SU-DHL-6 (cell line): ENCODE data around the gene CLTC.
A peak's percentile ranks its signal among the peaks of the same experiment; 100 is the strongest.

Experiments used
- H2AFZ ChIP-seq: fragments of 200-600 bp; sonication (generic); 2 replicates; pipeline ENCODE4 v1.6.1; 2014; ENCODE audit warnings: low read depth, mild to moderate bottlenecking, moderate library complexity, mixed read lengths, antibody characterized with exemption, low read length; ENCODE audit not compliant: severe bottlenecking
- H3F3A ChIP-seq: fragments of 200-600 bp; shearing (Covaris generic); 2 replicates; pipeline ENCODE4 v1.6.0; 2016; ENCODE audit warnings: antibody characterized with exemption, mild to moderate bottlenecking; ENCODE audit not compliant: insufficient read depth
- H3K27ac ChIP-seq: fragments of 200-600 bp; sonication (generic); 2 replicates; pipeline ENCODE4 v1.5.1; 2016; ENCODE audit warnings: low read depth, mild to moderate bottlenecking, low read length, moderate library complexity, mixed read lengths
- H3K27me3 ChIP-seq: fragments of 200-600 bp; sonication (generic), shearing (Covaris generic); 2 replicates; pipeline ENCODE4 v1.6.0; 2014; ENCODE audit warnings: mild to moderate bottlenecking, low read length
- H3K36me3 ChIP-seq: fragments of 200-600 bp; sonication (generic); 2 replicates; pipeline ENCODE4 v1.6.1; 2014; ENCODE audit warnings: mild to moderate bottlenecking, low read length, mixed read lengths
- H3K4me2 ChIP-seq: fragments of 300-600, 200-600 bp; shearing (Covaris generic), sonication (generic); 2 replicates; pipeline ENCODE4 v1.6.0; 2014; ENCODE audit warnings: low read length, low read depth, mild to moderate bottlenecking; ENCODE audit not compliant: poor library complexity, severe bottlenecking
- H3K4me3 ChIP-seq: fragments of 200-600 bp; sonication (generic); 2 replicates; pipeline ENCODE4 v1.5.1; 2014; ENCODE audit warnings: antibody characterized with exemption, low read length, mild to moderate bottlenecking, mixed read lengths; ENCODE audit not compliant: insufficient read depth, poor library complexity, severe bottlenecking
- H3K79me2 ChIP-seq: fragments of 200-600 bp; sonication (generic); 2 replicates; pipeline ENCODE4 v1.6.1; 2014; ENCODE audit warnings: mild to moderate bottlenecking, low read length, moderate library complexity; ENCODE audit not compliant: insufficient read depth
- H3K9ac ChIP-seq: fragments of 200-600 bp; sonication (generic); 2 replicates; pipeline ENCODE4 v1.7.0; 2014; ENCODE audit warnings: mild to moderate bottlenecking, low read length
- H3K9me2 ChIP-seq: fragments of 200-600 bp; sonication (generic); replicated peaks from 2 replicates; pipeline ENCODE4 v1.6.1; 2014; ENCODE audit warnings: low read length; ENCODE audit not compliant: insufficient read depth
- H3K9me3 ChIP-seq: fragments of 200-600 bp; sonication (generic); 2 replicates; pipeline ENCODE4 v1.6.1; 2014; ENCODE audit warnings: low read length, mixed read lengths; ENCODE audit not compliant: insufficient read depth
- H4K20me1 ChIP-seq: fragments of 200-600 bp; sonication (generic); 2 replicates; pipeline ENCODE4 v1.6.1; 2014; ENCODE audit warnings: low read depth, mild to moderate bottlenecking, antibody characterized with exemption, low read length, moderate library complexity, mixed read lengths
- CTCF ChIP-seq: fragments of 200-600 bp; sonication (generic); IDR thresholded peaks from one replicate; pipeline ENCODE4 v1.5.1; 2017; ENCODE audit warnings: antibody characterized with exemption, mild to moderate bottlenecking, low read length, moderate library complexity; ENCODE audit not compliant: insufficient read depth, poor library complexity, severe bottlenecking
- EZH2phosphoT487 ChIP-seq: fragments of 200-600 bp; sonication (generic), shearing (Covaris generic); conservative IDR thresholded peaks from 2 replicates; pipeline ENCODE4 v1.6.1; 2018; ENCODE audit warnings: mild to moderate bottlenecking, antibody characterized with exemption, low read length, moderate library complexity, mixed read lengths

Gene CLTC

GRCh38 chr17:59627274-59627673 is 7.6 kb downstream of the CLTC start:
- Histone ChIP-seq H3K9me2 (no peaks in the 10 kb centered on the region), H3K4me3 (no peak overlapping the region), H3K9ac (no peak overlapping the region), H3K79me2 (peaks cover 100% of the 10 kb centered on the region), H2AFZ (no peak overlapping the region), H4K20me1 (peaks cover 55% of the 10 kb centered on the region), H3K4me2 (peak overlapping the region; percentile 9), H3K27ac (peak overlapping the region; percentile 3; the same call in 1 of the 2 replicates), H3K9me3 (no peaks in the 10 kb centered on the region), H3F3A (peaks cover 16% of the 10 kb centered on the region; the same call in 1 of the 2 replicates), H3K36me3 (peaks cover 15% of the 10 kb centered on the region), H3K27me3 (no peaks in the 10 kb centered on the region)
- no peak for TF ChIP-seq EZH2phosphoT487
- no peak for TF ChIP-seq CTCF

- H3K27me3 ChIP-seq, result no peaks in the 10 kb centered on the region
- no peaks in the 10 kb centered on the region for H3K9me3 ChIP-seq
- H3K9me2 ChIP-seq, result no peaks in the 10 kb centered on the region
- peaks cover 13% of the 10 kb centered on the region; the same call in 1 of the 2 replicates for H3F3A ChIP-seq
- H3K4me3 ChIP-seq, result no peak overlapping the region
- H3K4me2 ChIP-seq, result peak overlapping the region; percentile 9
- H2AFZ ChIP-seq, result no peak overlapping the region
- peaks cover 100% of the 10 kb centered on the region for H3K79me2 ChIP-seq
- TF ChIP-seq CTCF (no peak), EZH2phosphoT487 (no peak)
- H4K20me1 ChIP-seq, result peaks cover 52% of the 10 kb centered on the region
- peak overlapping the region; percentile 3; the same call in 1 of the 2 replicates for H3K27ac ChIP-seq
- peaks cover 15% of the 10 kb centered on the region for H3K36me3 ChIP-seq
- H3K9ac ChIP-seq, result no peak overlapping the region
Measured at GRCh38 chr17:59627770-59628171, 8.1 kb downstream of the CLTC start.

- no peaks in the 10 kb centered on the region for H3K9me2 ChIP-seq
- no peaks in the 10 kb centered on the region for H3K9me3 ChIP-seq
- no peaks in the 10 kb centered on the region for H3K27me3 ChIP-seq
- no peak overlapping the region for H3K4me2 ChIP-seq
- TF ChIP-seq CTCF (no peak), EZH2phosphoT487 (no peak)
- H3K4me3 ChIP-seq, result no peak overlapping the region
- peaks cover 42% of the 10 kb centered on the region for H4K20me1 ChIP-seq
- H3K27ac ChIP-seq, result no peak overlapping the region
- 0 out of 2 replicates have a peak, but pooled peaks cover 8% of the 10 kb centered on the region for H3K36me3 ChIP-seq
- peaks cover 8% of the 10 kb centered on the region; the same call in 1 of the 2 replicates for H3F3A ChIP-seq
- H3K79me2 ChIP-seq, result peaks cover 100% of the 10 kb centered on the region
- H3K9ac ChIP-seq, result no peak overlapping the region
- no peak overlapping the region for H2AFZ ChIP-seq
Measured at GRCh38 chr17:59629174-59629573, 9.5 kb downstream of the CLTC start.
